Transverse colon (tissue), 4 donors: ENCODE data around the gene CDC37.

Experiments
- CTCF ChIP-seq, 5 experiments: fragments of 200-600 bp in 3 of 5; fragments of 450-650 bp in 2 of 5; sonication (generic) in 3 of 5; IDR thresholded peaks; 1 replicate in 2 of 5; 2 replicates in 3 of 5; pipeline ENCODE4 v1.5.1; 2016 to 2017; ENCODE audit warnings: antibody characterized with exemption in 5 of 5, inconsistent platforms in 3 of 5, mild to moderate bottlenecking in 2 of 5, moderate library complexity in 1 of 5
- POLR2AphosphoS5 ChIP-seq, 3 donors: sonication (generic); formaldehyde crosslinking; IDR thresholded peaks; one replicate each; pipeline ENCODE4 v1.6.1; 2016; ENCODE audit warnings: antibody characterized with exemption in 3 of 3

- no peak for TF ChIP-seq CTCF (IDR thresholded peaks at IDR 0.05)
- TF ChIP-seq POLR2AphosphoS5 (IDR thresholded peaks at IDR 0.05) = no peak
These were observed 50.3 kb downstream of the CDC37 start for GRCh38 chr19:10352764-10353671.
